H1 (cell line): ENCODE measurements around the gene OR13C3. TPM values are rescaled to one million over a fixed set of nuclear protein-coding genes. Genes with fewer than 3 reads are reported as not detected.

Source experiments
- CTCF ChIA-PET: fragments of 300-600 bp; sonication (Branson Sonifier 250); formaldehyde crosslinking; loops from one replicate; lab custom pipeline; 2021; ENCODE audit not compliant: partially characterized antibody; lab: Charles Lee
- POLR2A ChIA-PET: fragments of 300-600 bp; sonication (Branson Sonifier 250); formaldehyde crosslinking; loops from one replicate; lab custom pipeline; 2021; ENCODE audit warnings: inconsistent platforms; ENCODE audit not compliant: partially characterized antibody; lab: Charles Lee
- DNase-seq, 2 experiments: peaks; one replicate each; pipeline versions ENCODE4 v3.0.0 to v3.0.0-alpha.2; 2010 to 2022; ENCODE audit warnings: low spot score in 2 of 2, low read depth in 1 of 2, mixed read lengths in 1 of 2
- FAIRE-seq: peaks from 2 replicates; lab custom pipeline; 2011; peaks lifted over from hg19 to GRCh38; lab: Jason Lieb, UNC
- H2AFZ ChIP-seq: 2 replicates; pipeline ENCODE4 v1.8.1; 2012; ENCODE audit warnings: low read length, inconsistent platforms
- H2AK5ac ChIP-seq: 2 replicates; pipeline ENCODE4 v1.6.1; 2013; ENCODE audit warnings: low read depth, low read length
- H2BK120ac ChIP-seq: replicated peaks from 2 replicates; pipeline ENCODE3; 2013; ENCODE audit warnings: low read depth, low read length, inconsistent platforms
- H2BK12ac ChIP-seq: 2 replicates; pipeline ENCODE4 v1.6.1; 2013; ENCODE audit warnings: low read depth, low read length
- H2BK15ac ChIP-seq: 2 replicates; pipeline ENCODE4 v1.6.1; 2013; ENCODE audit warnings: low read length
- H2BK20ac ChIP-seq: 2 replicates; pipeline ENCODE4 v1.6.1; 2013; ENCODE audit warnings: low read length
- H2BK5ac ChIP-seq: 2 replicates; pipeline ENCODE4 v1.6.1; 2013; ENCODE audit warnings: low read depth, low read length
- H3K14ac ChIP-seq: 2 replicates; pipeline ENCODE4 v1.6.1; 2013; ENCODE audit warnings: inconsistent platforms; ENCODE audit not compliant: insufficient read length
- H3K18ac ChIP-seq: 2 replicates; pipeline ENCODE4 v1.6.1; 2013; ENCODE audit warnings: low read length; ENCODE audit errors: extremely low read depth
- H3K23ac ChIP-seq: 2 replicates; pipeline ENCODE4 v1.6.1; 2013; ENCODE audit warnings: inconsistent platforms; ENCODE audit not compliant: insufficient read length
- H3K23me2 ChIP-seq: 2 replicates; pipeline ENCODE4 v1.6.1; 2013; ENCODE audit warnings: low read depth, low read length
- H3K27ac ChIP-seq: 2 replicates; pipeline ENCODE4 v1.6.1; 2011; ENCODE audit warnings: low read depth, low read length, inconsistent platforms
- H3K27me3 ChIP-seq, 4 experiments: replicated peaks in 1 of 4; 1 replicate in 1 of 4; 2 replicates in 3 of 4; pipeline versions ENCODE4 v1.6.1 to v1.8.1; 2011 to 2013; ENCODE audit warnings: low read length in 3 of 4, mild to moderate bottlenecking in 3 of 4, inconsistent platforms in 2 of 4, mixed read lengths in 2 of 4, moderate library complexity in 1 of 4; ENCODE audit not compliant: control insufficient read depth in 3 of 4, insufficient read depth in 3 of 4; ENCODE audit errors: extremely low read depth in 1 of 4
- H3K36me3 ChIP-seq, 4 experiments: 2 replicates each; pipeline versions ENCODE4 v1.6.1 to v1.8.1; 2011 to 2013; ENCODE audit warnings: mild to moderate bottlenecking in 4 of 4, low read length in 3 of 4, moderate library complexity in 2 of 4, control low read depth in 1 of 4, inconsistent platforms in 1 of 4; ENCODE audit not compliant: insufficient read depth in 4 of 4, control insufficient read depth in 2 of 4
- H3K4ac ChIP-seq: replicated peaks from 2 replicates; pipeline ENCODE3; 2013; ENCODE audit warnings: low read length, low read depth, mixed read lengths, inconsistent platforms; ENCODE audit not compliant: insufficient read length
- H3K4me1 ChIP-seq, 4 experiments: replicated peaks in 1 of 4; 1 replicate in 1 of 4; 2 replicates in 3 of 4; pipeline versions ENCODE4 v1.6.1 to v1.8.1; 2011 to 2013; ENCODE audit warnings: low read length in 3 of 4, inconsistent platforms in 2 of 4, mixed read lengths in 1 of 4; ENCODE audit not compliant: insufficient read depth in 4 of 4, control insufficient read depth in 3 of 4
- H3K4me2 ChIP-seq, 2 experiments: 2 replicates each; pipeline versions ENCODE4 v1.6.1 to v1.8.1; 2011 to 2013; ENCODE audit warnings: low read depth in 2 of 2, low read length in 2 of 2, control low read depth in 1 of 2, inconsistent platforms in 1 of 2, mild to moderate bottlenecking in 1 of 2; ENCODE audit not compliant: insufficient read depth in 1 of 2
- H3K4me3 ChIP-seq, 4 experiments: fragments of 200-600, 300-600 bp in 1 of 4; sonication (generic), shearing (Covaris generic), sonication (Bioruptor Twin) in 1 of 4; 2 replicates each; pipeline versions ENCODE4 v1.5.1 to v1.8.1; 2011 to 2016; ENCODE audit warnings: low read length in 4 of 4, low read depth in 3 of 4, control low read depth in 2 of 4, inconsistent platforms in 2 of 4, mild to moderate bottlenecking in 2 of 4, mixed read lengths in 1 of 4, moderate library complexity in 1 of 4; ENCODE audit not compliant: insufficient read depth in 2 of 4; ENCODE audit errors: extremely low read depth in 1 of 4
- H3K56ac ChIP-seq: replicated peaks from 2 replicates; pipeline ENCODE3; 2013; ENCODE audit warnings: low read depth, mild to moderate bottlenecking, mixed read lengths, low read length, inconsistent platforms; ENCODE audit not compliant: insufficient read length
- H3K79me1 ChIP-seq: 2 replicates; pipeline ENCODE4 v1.6.1; 2013; ENCODE audit warnings: low read depth, low read length, control low read depth
- H3K79me2 ChIP-seq, 2 experiments: 2 replicates each; pipeline versions ENCODE4 v1.6.1 to v1.8.1; 2012 to 2013; ENCODE audit warnings: low read length in 2 of 2, mild to moderate bottlenecking in 2 of 2, inconsistent platforms in 1 of 2; ENCODE audit not compliant: insufficient read depth in 2 of 2, control insufficient read depth in 1 of 2
- H3K9ac ChIP-seq, 4 experiments: replicated peaks in 1 of 4; 1 replicate in 1 of 4; 2 replicates in 3 of 4; pipeline versions ENCODE4 v1.6.1 to v1.8.1; 2011 to 2013; ENCODE audit warnings: low read depth in 3 of 4, low read length in 3 of 4, control low read depth in 2 of 4, mild to moderate bottlenecking in 2 of 4, moderate library complexity in 2 of 4, inconsistent platforms in 1 of 4; ENCODE audit errors: extremely low read depth in 1 of 4
- H3K9me3 ChIP-seq, 2 experiments: 2 replicates each; pipeline versions ENCODE4 v1.6.1 to v1.8.1; 2012 to 2013; ENCODE audit warnings: mild to moderate bottlenecking in 2 of 2, moderate library complexity in 2 of 2, control low read depth in 1 of 2, inconsistent platforms in 1 of 2, low read depth in 1 of 2, low read length in 1 of 2, mixed read lengths in 1 of 2; ENCODE audit not compliant: insufficient read depth in 2 of 2
- H4K20me1 ChIP-seq, 2 experiments: replicated peaks in 1 of 2; 2 replicates each; pipeline versions ENCODE3 to v1.8.1; 2011 to 2013; ENCODE audit warnings: inconsistent platforms in 2 of 2, low read length in 2 of 2, mild to moderate bottlenecking in 1 of 2; ENCODE audit not compliant: insufficient read depth in 2 of 2, control insufficient read depth in 1 of 2
- H4K5ac ChIP-seq: 2 replicates; pipeline ENCODE4 v1.6.1; 2013; ENCODE audit warnings: low read length, low read depth, mixed read lengths, inconsistent platforms; ENCODE audit not compliant: insufficient read length
- H4K8ac ChIP-seq: 2 replicates; pipeline ENCODE4 v1.8.0; 2013; ENCODE audit warnings: mild to moderate bottlenecking, moderate library complexity, low read length, inconsistent platforms; ENCODE audit not compliant: insufficient read depth; ENCODE audit errors: extremely low read depth
- H4K91ac ChIP-seq: replicated peaks from 2 replicates; pipeline ENCODE3; 2013; ENCODE audit warnings: low read length, mixed read lengths, inconsistent platforms; ENCODE audit not compliant: insufficient read length
- RFX5 ChIP-seq: IDR thresholded peaks from 2 replicates; pipeline ENCODE4 v1.6.1; 2011; ENCODE audit warnings: low read depth, low read length, improper control_type of control experiment, borderline replicate concordance
- SRF ChIP-seq: IDR thresholded peaks from 2 replicates; pipeline ENCODE4 v1.6.1; 2011; ENCODE audit warnings: mild to moderate bottlenecking, low read depth, low read length, moderate library complexity
- polyA plus RNA-seq, 7 experiments: library from polyadenylated mRNA; depleted of rRNA in 3 of 7; stranded (reverse) in 5 of 7; unstranded in 2 of 7; fragments of >200 nt in 5 of 7; fragments of 200-250 nt in 2 of 7; gene quantifications; 1 replicate in 5 of 7; 2 replicates in 1 of 7; 4 replicates in 1 of 7; pipeline versions ENCODE4 v1.2.1 to v1.2.3, GENCODE V29; 2011 to 2013; ENCODE audit warnings: missing spikeins in 2 of 7, mixed read lengths in 2 of 7
- total RNA-seq: library from RNA; stranded (reverse); fragmentation: NEBNext Ultra II Directional; extraction: Animal tissue kit (Norgen Biotek cat#: 25700); gene quantifications from 2 replicates; pipeline ENCODE4 v1.2.1, GENCODE V29; 2021

The OR13C3 gene
- total and polyA plus RNA-seq, 2 of the 8 experiments (the other 6 are each of a cell fraction or from before 2014, with no cell fraction given), result not detected

GRCh38 chr9:104506565-104506964, 30.1 kb downstream of the OR13C3 start:
- H3K4me1 ChIP-seq, result no peaks in the 10 kb centered on the region
- no peak overlapping the region for H4K8ac ChIP-seq
- no peaks in the 10 kb centered on the region for H4K20me1 ChIP-seq
- H4K91ac ChIP-seq, result no peak overlapping the region
- CTCF ChIA-PET, result no interaction called here
- H3K79me1 ChIP-seq, result no peaks in the 10 kb centered on the region
- no peak overlapping the region for H3K4me3 ChIP-seq
- no peaks in the 10 kb centered on the region for H3K9me3 ChIP-seq
- TF ChIP-seq RFX5, result no peak
- TF ChIP-seq SRF, result no peak
- TF ChIP-seq, all 59 proteins: peak for 0
- Histone ChIP-seq H3K27ac (no peak overlapping the region), H3K9ac (no peak overlapping the region), H3K14ac (no peak overlapping the region), H2BK20ac (no peak overlapping the region), H2BK5ac (no peak overlapping the region), H3K36me3 (no peaks in the 10 kb centered on the region), H2BK120ac (no peak overlapping the region), H3K4ac (no peak overlapping the region), H2AFZ (no peak overlapping the region), H3K56ac (no peak overlapping the region), H3K4me2 (no peak overlapping the region), H2AK5ac (no peak overlapping the region), H2BK15ac (no peak overlapping the region), H3K79me2 (no peaks in the 10 kb centered on the region), H4K5ac (no peak overlapping the region), H3K18ac (no peak overlapping the region), H3K23ac (no peak overlapping the region), H3K23me2 (no peaks in the 10 kb centered on the region), H2BK12ac (no peak overlapping the region), H3K27me3 (no peaks in the 10 kb centered on the region)
- no peak for DNase-seq
- no peak for FAIRE-seq
- POLR2A ChIA-PET, result no interaction called here
